GM12873 (cell line): Measurements from ENCODE around the gene TBC1D8.

Experiments
- TF ChIP-seq, protein P1 (sequence below): IDR thresholded peaks from 2 replicates; pipeline ENCODE4 v1.5.1; 2012; ENCODE audit warnings: low read depth, mild to moderate bottlenecking, moderate library complexity, low read length, control low read depth; ENCODE audit not compliant: insufficient read depth; ENCODE audit errors: missing control alignments

TBC1D8 gene

DNA sequence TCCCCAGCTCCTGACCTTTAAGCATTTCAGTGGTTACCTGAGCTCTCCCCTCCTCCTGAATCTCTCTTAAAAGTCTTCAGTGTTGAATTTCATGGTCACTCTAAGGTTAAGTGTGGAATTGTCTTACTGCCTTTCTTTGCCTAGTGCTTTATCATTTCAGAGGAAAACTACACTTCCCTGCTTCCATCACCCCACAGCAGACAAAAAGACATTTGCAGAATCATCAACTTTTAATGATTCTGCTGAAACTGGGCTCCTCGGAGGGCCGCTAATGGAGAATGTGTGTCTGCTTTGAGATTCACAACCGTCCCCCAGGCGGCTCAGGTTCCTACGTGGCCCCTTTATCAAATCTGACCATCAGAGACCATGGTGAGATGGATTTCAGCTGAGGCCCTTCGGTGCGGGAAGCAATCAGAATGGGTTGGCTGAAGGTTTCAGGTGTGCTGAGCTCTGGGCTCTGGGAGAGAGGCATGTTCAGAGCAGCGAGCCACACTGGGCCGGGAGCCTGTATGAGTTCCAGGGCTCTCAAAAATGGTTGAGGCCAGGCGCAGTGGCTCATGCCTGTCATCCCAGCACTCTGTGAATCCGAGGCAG is 41.9 kb upstream of the TBC1D8 start:
- TF ChIP-seq, protein P1, sequence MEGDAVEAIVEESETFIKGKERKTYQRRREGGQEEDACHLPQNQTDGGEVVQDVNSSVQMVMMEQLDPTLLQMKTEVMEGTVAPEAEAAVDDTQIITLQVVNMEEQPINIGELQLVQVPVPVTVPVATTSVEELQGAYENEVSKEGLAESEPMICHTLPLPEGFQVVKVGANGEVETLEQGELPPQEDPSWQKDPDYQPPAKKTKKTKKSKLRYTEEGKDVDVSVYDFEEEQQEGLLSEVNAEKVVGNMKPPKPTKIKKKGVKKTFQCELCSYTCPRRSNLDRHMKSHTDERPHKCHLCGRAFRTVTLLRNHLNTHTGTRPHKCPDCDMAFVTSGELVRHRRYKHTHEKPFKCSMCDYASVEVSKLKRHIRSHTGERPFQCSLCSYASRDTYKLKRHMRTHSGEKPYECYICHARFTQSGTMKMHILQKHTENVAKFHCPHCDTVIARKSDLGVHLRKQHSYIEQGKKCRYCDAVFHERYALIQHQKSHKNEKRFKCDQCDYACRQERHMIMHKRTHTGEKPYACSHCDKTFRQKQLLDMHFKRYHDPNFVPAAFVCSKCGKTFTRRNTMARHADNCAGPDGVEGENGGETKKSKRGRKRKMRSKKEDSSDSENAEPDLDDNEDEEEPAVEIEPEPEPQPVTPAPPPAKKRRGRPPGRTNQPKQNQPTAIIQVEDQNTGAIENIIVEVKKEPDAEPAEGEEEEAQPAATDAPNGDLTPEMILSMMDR: no peak

GRCh38 chr2:101190747-101191516 is 39.8 kb upstream of the TBC1D8 start:
- TF ChIP-seq, protein P1: no peak

GRCh38 chr2:101188683-101189405 is 37.7 kb upstream of the TBC1D8 start:
- TF ChIP-seq, protein P1: peak; percentile 57

DNA sequence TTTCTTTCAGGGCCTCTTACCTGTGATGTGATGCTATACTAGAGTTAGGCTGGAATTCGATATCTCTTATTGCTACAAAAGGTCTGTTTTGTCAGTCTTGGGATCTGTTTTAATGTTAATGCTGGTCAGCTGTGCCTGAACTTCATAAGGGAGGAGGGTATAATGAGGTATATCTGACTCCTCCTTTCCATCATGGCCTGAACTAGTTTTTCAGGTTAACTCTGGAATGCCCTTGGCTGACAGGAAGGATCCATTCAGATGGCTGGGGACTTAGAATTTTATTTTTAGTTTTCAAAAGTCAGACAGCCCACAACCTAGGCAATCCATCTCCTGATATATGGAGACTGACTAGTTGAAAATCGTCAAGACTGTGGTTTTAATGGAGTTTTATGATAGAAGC is 35.9 kb upstream of the TBC1D8 start:
- TF ChIP-seq, protein P1: no peak

DNA sequence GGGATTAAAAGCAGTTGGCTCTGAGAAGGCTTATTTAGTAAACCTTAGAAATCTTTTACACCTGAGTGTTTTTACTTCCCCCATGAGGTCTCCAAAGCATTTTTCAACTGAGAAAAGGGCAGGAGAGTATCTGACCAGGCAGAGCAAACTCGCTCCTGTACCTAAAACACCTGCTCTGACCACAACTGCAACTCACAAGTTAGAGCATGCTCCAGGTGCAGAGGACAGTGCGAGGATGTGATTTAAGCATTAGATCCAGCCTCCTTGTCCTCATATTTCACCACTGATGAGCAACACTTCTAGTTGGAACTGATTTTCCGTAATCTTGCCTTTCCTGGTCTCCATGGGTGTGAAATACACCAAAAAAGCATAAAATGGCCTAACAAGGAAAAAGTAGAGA is 34.5 kb upstream of the TBC1D8 start:
- TF ChIP-seq, protein P1: no peak

GRCh38 chr2:101185085-101185484 is 33.9 kb upstream of the TBC1D8 start:
- TF ChIP-seq, protein P1: no peak

DNA sequence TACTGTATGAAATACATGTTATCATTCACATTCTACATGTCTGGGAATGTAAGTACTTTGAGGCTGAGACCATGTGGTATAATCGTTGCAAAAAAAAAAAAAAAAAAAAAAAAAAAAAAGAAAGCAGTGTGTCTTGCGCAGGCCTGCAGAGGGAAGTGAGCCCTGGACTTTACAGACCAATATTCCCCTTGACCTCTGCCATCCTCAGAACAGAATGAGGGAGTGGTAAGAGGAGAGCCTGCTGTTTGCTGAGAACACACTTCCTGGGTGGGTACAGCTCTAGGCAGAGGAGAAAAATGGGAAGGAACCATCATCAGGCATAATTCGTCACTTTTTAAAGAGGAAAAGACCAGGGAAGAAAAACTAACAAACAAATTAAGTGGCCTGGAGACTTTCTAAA is 28.8 kb upstream of the TBC1D8 start:
- TF ChIP-seq, protein P1: no peak
